ENCODE measurements around the gene GIMAP8. TPM values are rescaled to one million over a fixed set of nuclear protein-coding genes. Genes with fewer than 3 reads are reported as not detected.

Gene GIMAP8
- total RNA-seq, 2 donors from 2014 or later = 5.8 to 13.4 TPM

- DNase-seq (ENCODE audit: low spot score) = no peak
- no peaks in the 10 kb centered on the region for H3K4me1 ChIP-seq (ENCODE audit: control insufficient read depth in 1 of 2, low read depth in 2 of 2)
- no peak for ATAC-seq (ENCODE audit: insufficient number of reproducible peaks, low FRiP score, low read depth)
- H3K9me3 ChIP-seq = peaks cover 8% of the 10 kb centered on the region
- no peaks in the 10 kb centered on the region for H3K36me3 ChIP-seq
- H3K27me3 ChIP-seq (replicated peaks; ENCODE audit: insufficient read depth) = no peaks in the 10 kb centered on the region
- H3K27ac ChIP-seq = no peak overlapping the region
- H3K4me3 ChIP-seq = no peak overlapping the region
- TF ChIP-seq CTCF (IDR thresholded peaks at IDR 0.05) = no peak
Measured at GRCh38 chr7:150443793-150444540, 6.5 kb upstream of the GIMAP8 start.

GRCh38 chr7:150444674-150445365 is 5.6 kb upstream of the GIMAP8 start:
- H3K36me3 ChIP-seq = no peaks in the 10 kb centered on the region
- ATAC-seq (ENCODE audit: insufficient number of reproducible peaks, low FRiP score, low read depth) (no peak), DNase-seq (ENCODE audit: low spot score) (no peak)
- no peaks in the 10 kb centered on the region for H3K4me1 ChIP-seq (ENCODE audit: control insufficient read depth in 1 of 2, low read depth in 2 of 2)
- no peak for TF ChIP-seq CTCF (IDR thresholded peaks at IDR 0.05)
- H3K27ac ChIP-seq = no peak overlapping the region
- peaks cover 8% of the 10 kb centered on the region for H3K9me3 ChIP-seq
- no peaks in the 10 kb centered on the region for H3K27me3 ChIP-seq (replicated peaks; ENCODE audit: insufficient read depth)
- H3K4me3 ChIP-seq = no peak overlapping the region

GRCh38 chr7:150446288-150446938 is 4.0 kb upstream of the GIMAP8 start:
- Histone ChIP-seq H3K9me3 (peaks cover 8% of the 10 kb centered on the region), H3K27ac (no peak overlapping the region), H3K4me1 (ENCODE audit: control insufficient read depth in 1 of 2, low read depth in 2 of 2) (no peaks in the 10 kb centered on the region), H3K27me3 (replicated peaks; ENCODE audit: insufficient read depth) (no peaks in the 10 kb centered on the region), H3K4me3 (no peak overlapping the region), H3K36me3 (no peaks in the 10 kb centered on the region)
- TF ChIP-seq CTCF (IDR thresholded peaks at IDR 0.05) = no peak
- no peak for ATAC-seq (ENCODE audit: insufficient number of reproducible peaks, low FRiP score, low read depth)
- DNase-seq (ENCODE audit: low spot score) = no peak

GRCh38 chr7:150447966-150448788 is 2.3 kb upstream of the GIMAP8 start:
- no peak overlapping the region for H3K27ac ChIP-seq
- no peaks in the 10 kb centered on the region for H3K9me3 ChIP-seq
- no peak for ATAC-seq (ENCODE audit: insufficient number of reproducible peaks, low FRiP score, low read depth)
- TF ChIP-seq CTCF (IDR thresholded peaks at IDR 0.05) = no peak
- H3K4me1 ChIP-seq (ENCODE audit: control insufficient read depth in 1 of 2, low read depth in 2 of 2) = no peaks in the 10 kb centered on the region
- H3K4me3 ChIP-seq = no peak overlapping the region
- no peak for DNase-seq (ENCODE audit: low spot score)
- H3K36me3 ChIP-seq = no peaks in the 10 kb centered on the region
- no peaks in the 10 kb centered on the region for H3K27me3 ChIP-seq (replicated peaks; ENCODE audit: insufficient read depth)
